Esophagus squamous epithelium (tissue), 5 donors: ENCODE results near the gene MCAM. TPM values are rescaled to one million over a fixed set of nuclear protein-coding genes. Genes with fewer than 3 reads are reported as not detected.

ENCODE experiments used
- DNase-seq: peaks from one replicate; lab custom pipeline; 2025; lab: John Stamatoyannopoulos, UW
- H3K27ac ChIP-seq, 4 donors: fragments of 200-600 bp; sonication (generic); one replicate each; pipeline ENCODE4 v1.5.1; 2016 to 2019; ENCODE audit warnings: mild to moderate bottlenecking in 1 of 4
- H3K27me3 ChIP-seq, 4 donors: fragments of 200-600 bp; sonication (generic); 1 replicate in 3 of 4; 2 replicates in 1 of 4; pipeline versions ENCODE4 v1.5.1 to v1.6.0; 2017 to 2021; ENCODE audit warnings: antibody characterized with exemption in 1 of 4
- H3K36me3 ChIP-seq, 3 donors: fragments of 200-600 bp; sonication (generic); one replicate each; pipeline ENCODE4 v1.5.1; 2016 to 2019
- H3K4me1 ChIP-seq, 3 donors: fragments of 200-600 bp; sonication (generic); one replicate each; pipeline ENCODE4 v1.5.1; 2017 to 2019
- H3K4me3 ChIP-seq, 4 donors: fragments of 200-600 bp; sonication (generic); 1 replicate in 3 of 4; 2 replicates in 1 of 4; pipeline ENCODE4 v1.5.1; 2016 to 2019; ENCODE audit warnings: mild to moderate bottlenecking in 2 of 4, moderate library complexity in 1 of 4
- H3K9me3 ChIP-seq, 3 donors: fragments of 200-600 bp; sonication (generic); one replicate each; pipeline ENCODE4 v1.5.1; 2016 to 2019
- CTCF ChIP-seq, 6 experiments: fragments of 450-650 bp in 4 of 6; fragments of 200-600 bp in 2 of 6; sonication (generic) in 2 of 6; IDR thresholded peaks; one replicate each; pipeline ENCODE4 v1.5.1; 2016 to 2019; ENCODE audit warnings: antibody characterized with exemption in 6 of 6, mild to moderate bottlenecking in 4 of 6, moderate library complexity in 4 of 6
- POLR2A ChIP-seq, 4 donors: fragments of 450-650 bp; IDR thresholded peaks; one replicate each; pipeline ENCODE4 v1.6.1; 2017; ENCODE audit warnings: antibody characterized with exemption in 4 of 4, mild to moderate bottlenecking in 4 of 4, moderate library complexity in 3 of 4
- WGBS, 2 donors: methylation state at CpG; one replicate each; pipeline ENCODE4 v1.1.5; 2018; 5-methylcytosine and 5-hydroxymethylcytosine counted together
- intact Hi-C: fragments of 100-400 bp; cut with DNase I; formaldehyde crosslinking; loops from one replicate; pipeline ENCODE4 v1.15.0; 2022
- small RNA-seq, 4 donors: library from RNA; depleted of rRNA; stranded (forward); fragments of <200 nt; gene quantifications; one replicate each; pipeline ENCODE3, GENCODE V24; 2016
- total RNA-seq, 4 donors: library from RNA; depleted of rRNA; stranded (reverse); fragments of >200 nt; gene quantifications; one replicate each; pipeline ENCODE4 v1.1.0, GENCODE V29; 2016
- donor health status: DM: yes; HTN: yes; CAD: no.

Gene MCAM
- total RNA-seq, 4 donors from 2014 or later: 20.8 to 169 (median 80.9) TPM

GRCh38 chr11:119266063-119266462 lies 50.9 kb downstream of the MCAM start:
- Histone ChIP-seq H3K4me3 (no peak overlapping the region), H3K27ac (no peak overlapping the region), H3K9me3 (no peaks in the 10 kb centered on the region), H3K27me3 (no peaks in the 10 kb centered on the region), H3K4me1 (peaks cover 0 to 13% (median 3%) of the 10 kb centered on the region in 3 donors), H3K36me3 (no peaks in the 10 kb centered on the region)
- 77 to 83% methylated on average over 3 of the region's 3 CpGs for WGBS, 2 donors
- DNase-seq: no peak
- no peak for TF ChIP-seq POLR2A (IDR thresholded peaks at IDR 0.05)
- no peak for TF ChIP-seq CTCF (IDR thresholded peaks at IDR 0.05)
- intact Hi-C loops: no loop called here

GRCh38 chr11:119263352-119263940 lies 53.5 kb downstream of the MCAM start:
- H3K27me3 ChIP-seq: no peaks in the 10 kb centered on the region
- peak overlapping the region in 2 of 4 donors; percentile 34 to 45 for H3K27ac ChIP-seq
- H3K4me3 ChIP-seq: no peak overlapping the region
- no peaks in the 10 kb centered on the region for H3K36me3 ChIP-seq
- no peaks in the 10 kb centered on the region for H3K9me3 ChIP-seq
- TF ChIP-seq CTCF (IDR thresholded peaks at IDR 0.05) (no peak), POLR2A (IDR thresholded peaks at IDR 0.05) (no peak)
- DNase-seq: no peak
- intact Hi-C loops: no loop called here
- H3K4me1 ChIP-seq: peaks cover 0 to 13% (median 3%) of the 10 kb centered on the region in 3 donors
- 24 to 49% methylated on average over 3 of the region's 3 CpGs for WGBS, 2 donors

- no peak for DNase-seq
- TF ChIP-seq POLR2A (IDR thresholded peaks at IDR 0.05) (no peak), CTCF (IDR thresholded peaks at IDR 0.05) (no peak)
Measured at GRCh38 chr11:119262668-119263351, 54.1 kb downstream of the MCAM start.

GRCh38 chr11:119258983-119259382 lies 57.9 kb downstream of the MCAM start:
- DNase-seq: no peak
- no peak for TF ChIP-seq CTCF (IDR thresholded peaks at IDR 0.05)
- TF ChIP-seq POLR2A (IDR thresholded peaks at IDR 0.05): no peak
- Histone ChIP-seq H3K9me3 (no peaks in the 10 kb centered on the region), H3K4me3 (no peak overlapping the region), H3K27me3 (no peaks in the 10 kb centered on the region), H3K4me1 (peaks cover 0 to 13% (median 3%) of the 10 kb centered on the region in 3 donors), H3K36me3 (peaks cover 0 to 11% (median 0%) of the 10 kb centered on the region in 3 donors), H3K27ac (no peak overlapping the region)
- intact Hi-C loops: no loop called here
- WGBS, 2 donors: 69 to 72% methylated on average over 3 of the region's 3 CpGs

More at GRCh38 chr11:119262668-119263351, 54.1 kb downstream of the MCAM start:
- peaks cover 0 to 13% (median 3%) of the 10 kb centered on the region in 3 donors for H3K4me1 ChIP-seq
- H3K27me3 ChIP-seq: no peaks in the 10 kb centered on the region
- intact Hi-C loops: no loop called here
- WGBS, 2 donors: 39 to 42% methylated on average over 5 of the region's 5 CpGs
- no peaks in the 10 kb centered on the region for H3K9me3 ChIP-seq
- H3K36me3 ChIP-seq: no peaks in the 10 kb centered on the region
- H3K4me3 ChIP-seq: no peak overlapping the region
- peak overlapping the region in 2 of 4 donors; percentile 34 to 45 for H3K27ac ChIP-seq

Small RNA genes lying within 50 kb of the gene (small RNA-seq; reads per million reads assigned to genes)
- gene RF01225 (0 reads per million in 4 donors), gene RNU6-262P (0 reads per million in 4 donors)

Other genes starting within 250 kb of the MCAM start
- 10 to 100 TPM; 15.2 to 28.4 (median 18.2) TPM for gene VPS11, start 249.3 kb downstream of the MCAM start, total RNA-seq
- gene HMBS, start 232.2 kb downstream of the MCAM start, total RNA-seq: 10 to 100 TPM in 3 of 4 donors, 1 to 10 TPM in 1; 9.9 to 22.1 (median 14.2) TPM
- 10 to 100 TPM; 18.5 to 29.9 (median 26.7) TPM for gene DPAGT1, start 215.3 kb downstream of the MCAM start, total RNA-seq
- 10 to 100 TPM in 1 of 4 donors, 1 to 10 TPM in 3; 5.1 to 12.8 (median 8.0) TPM for gene C2CD2L, start 209.8 kb downstream of the MCAM start, total RNA-seq
- gene HINFP, start 195.6 kb downstream of the MCAM start, total RNA-seq: 10 to 100 TPM in 3 of 4 donors, 1 to 10 TPM in 1; 7.0 to 33.2 (median 13.9) TPM
- under 1 TPM; 0.15 to 0.94 (median 0.39) TPM for gene ABCG4, start 168.1 kb downstream of the MCAM start, total RNA-seq
- gene NLRX1, start 148.4 kb downstream of the MCAM start, total RNA-seq: 10 to 100 TPM; 31.5 to 83.3 (median 67.5) TPM
- under 1 TPM in 1 of 4 donors, not detected in 3; under 0.01 TPM for gene NHERF4, start 131.7 kb downstream of the MCAM start, total RNA-seq
- 10 to 100 TPM in 3 of 4 donors, 1 to 10 TPM in 1; 9.9 to 14.2 (median 12.4) TPM for gene CBL, start 110.8 kb downstream of the MCAM start, total RNA-seq
- 10 to 100 TPM; 10.5 to 17.9 (median 12.2) TPM for gene RNF26, start 17.4 kb upstream of the MCAM start, total RNA-seq
- 10 to 100 TPM in 2 of 4 donors, 1 to 10 TPM in 2; 5.3 to 18.8 (median 10.3) TPM for gene C1QTNF5, start 23.8 kb upstream of the MCAM start, total RNA-seq
- gene MFRP, start 29.6 kb upstream of the MCAM start, total RNA-seq: not detected
- gene USP2, start 64.6 kb upstream of the MCAM start, total RNA-seq: 1 to 10 TPM; 1.9 to 9.6 (median 4.8) TPM
- 1 to 10 TPM in 3 of 4 donors, under 1 TPM in 1; 0.57 to 7.6 (median 2.9) TPM for gene THY1, start 106.0 kb upstream of the MCAM start, total RNA-seq